PC-3 (cell line): Measurements from ENCODE around the gene ESPNL.

Experiments
- CTCF ChIP-seq: fragments of 300-600 bp; sonication (generic); conservative IDR thresholded peaks from 2 replicates; pipeline ENCODE4 v1.5.1; 2017; ENCODE audit warnings: antibody characterized with exemption, low read depth, mild to moderate bottlenecking, low read length
- EZH2 ChIP-seq: fragments of 300-600 bp; sonication (generic); IDR thresholded peaks from one replicate; pipeline ENCODE4 v1.6.1; 2017; ENCODE audit warnings: antibody characterized with exemption, mild to moderate bottlenecking, low read length; ENCODE audit not compliant: unreplicated experiment

DNA sequence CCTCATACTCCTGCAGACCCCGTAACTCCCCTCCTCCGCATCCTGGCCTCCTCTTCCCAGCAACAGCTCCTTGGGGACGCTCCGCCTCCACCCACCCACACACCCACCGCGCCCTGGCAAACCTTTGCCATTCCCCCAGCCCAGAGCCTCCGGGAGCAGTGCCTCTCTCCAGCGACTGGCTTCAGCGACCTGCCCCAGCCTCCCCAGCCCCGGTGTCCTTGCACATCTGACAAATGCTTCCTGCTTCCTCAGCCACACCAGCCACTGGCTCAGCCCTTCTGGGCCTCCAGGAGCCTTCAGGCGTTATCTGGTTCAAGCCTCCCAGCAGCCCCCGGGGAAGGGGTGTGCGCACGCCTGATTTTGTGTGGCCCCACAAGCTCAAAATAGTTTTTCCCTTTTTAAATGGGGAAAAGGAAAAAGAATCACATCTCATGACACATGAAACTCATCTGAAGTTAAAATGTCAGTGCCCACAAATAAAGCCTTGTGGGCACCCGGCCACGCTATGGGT lies 14.2 kb downstream of the ESPNL start:
- TF ChIP-seq EZH2 (no peak), CTCF (no peak)
